NCI-H146 treated with DMSO at 0.1 percent for 48 hours (cell line): ENCODE results near the gene MRPL34.

ENCODE experiments used
- DNase-seq: peaks from one replicate; lab custom pipeline; 2025; ENCODE audit not compliant: unreplicated experiment; lab: John Stamatoyannopoulos, UW

Gene MRPL34

DNA sequence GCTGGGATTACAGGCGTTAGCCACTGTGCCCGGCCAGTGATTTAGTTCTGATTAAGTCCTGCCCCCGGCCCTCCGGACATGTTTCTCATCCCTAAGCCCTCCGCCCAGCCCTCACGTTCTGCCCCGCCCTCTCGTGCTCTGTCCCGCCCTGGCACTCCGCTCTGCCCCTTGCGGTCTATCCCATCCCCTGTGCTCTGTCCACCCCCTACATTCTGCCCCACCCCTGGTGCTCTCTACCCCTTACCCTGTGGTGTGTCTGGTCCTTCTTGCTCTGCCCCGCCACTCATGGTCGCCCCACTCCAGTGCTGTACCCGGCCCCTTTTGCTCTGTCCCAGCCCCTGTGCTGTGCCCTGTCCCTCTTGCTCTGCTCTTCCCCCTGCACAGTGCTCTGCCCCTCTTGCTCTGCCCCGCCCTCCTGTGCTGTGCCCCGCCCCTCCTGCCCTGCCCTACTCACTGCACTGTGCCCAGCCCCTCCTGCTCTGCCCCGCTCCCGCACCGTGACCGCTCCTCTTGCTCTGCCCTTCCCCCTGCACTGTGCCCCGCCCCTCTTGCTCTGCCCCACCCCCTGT is 34.7 kb downstream of the MRPL34 start:
- no peak for DNase-seq

DNA sequence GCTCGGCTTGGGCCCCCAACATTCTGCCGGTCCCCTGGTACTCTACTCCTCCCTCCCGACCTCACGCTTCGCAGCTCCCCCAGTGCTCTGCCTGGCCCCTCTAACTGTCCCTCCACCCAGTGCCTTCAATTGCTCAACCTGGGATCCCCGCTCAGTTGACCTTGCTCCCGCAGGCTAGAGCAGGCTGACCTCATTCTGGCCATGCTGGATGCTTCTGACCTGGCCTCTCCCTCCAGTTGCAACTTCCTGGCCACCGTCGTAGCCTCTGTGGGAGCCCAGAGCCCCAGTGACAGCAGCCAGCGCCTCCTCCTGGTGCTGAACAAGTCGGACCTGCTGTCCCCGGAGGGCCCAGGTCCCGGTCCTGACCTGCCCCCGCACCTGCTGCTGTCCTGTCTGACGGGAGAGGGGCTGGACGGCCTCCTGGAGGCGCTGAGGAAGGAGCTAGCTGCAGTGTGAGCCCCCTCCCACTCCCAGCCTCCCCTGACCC is 35.2 kb downstream of the MRPL34 start:
- no peak for DNase-seq

DNA sequence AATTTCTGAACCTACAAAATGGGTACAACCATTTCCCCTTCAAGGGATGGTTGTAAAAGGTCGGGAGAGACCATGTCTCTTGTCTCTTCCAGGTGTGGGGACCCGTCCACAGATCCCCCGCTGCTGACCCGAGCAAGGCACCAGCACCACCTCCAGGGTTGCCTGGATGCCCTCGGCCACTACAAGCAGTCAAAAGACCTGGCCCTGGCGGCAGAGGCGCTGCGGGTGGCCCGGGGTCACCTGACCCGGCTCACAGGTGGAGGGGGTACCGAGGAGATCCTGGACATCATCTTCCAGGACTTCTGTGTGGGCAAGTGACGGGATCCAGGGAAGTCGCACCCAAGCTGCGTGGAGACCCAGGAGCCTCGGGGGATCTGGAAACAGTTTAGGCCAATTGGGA is 35.7 kb downstream of the MRPL34 start:
- no peak for DNase-seq

DNA sequence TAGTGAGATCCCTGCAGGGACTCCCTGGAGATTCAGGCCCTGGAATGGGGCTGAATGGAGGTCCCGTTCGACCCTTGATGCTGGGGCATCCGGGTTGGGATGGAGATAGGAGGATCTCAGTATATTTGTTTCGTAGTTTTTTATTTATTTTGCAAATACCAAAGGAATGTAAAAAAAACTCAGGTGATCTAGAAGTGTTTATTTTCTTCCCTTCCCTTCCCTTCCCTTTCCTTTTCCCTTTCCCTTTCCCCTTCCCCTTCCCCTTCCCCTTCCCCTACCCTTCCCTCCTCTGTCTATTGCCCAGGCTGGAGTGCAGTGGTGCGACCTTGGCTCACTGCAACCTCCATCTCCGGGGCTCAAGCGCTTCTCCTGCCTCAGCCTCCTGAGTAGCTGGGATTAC is 36.2 kb downstream of the MRPL34 start:
- DNase-seq: no peak

DNA sequence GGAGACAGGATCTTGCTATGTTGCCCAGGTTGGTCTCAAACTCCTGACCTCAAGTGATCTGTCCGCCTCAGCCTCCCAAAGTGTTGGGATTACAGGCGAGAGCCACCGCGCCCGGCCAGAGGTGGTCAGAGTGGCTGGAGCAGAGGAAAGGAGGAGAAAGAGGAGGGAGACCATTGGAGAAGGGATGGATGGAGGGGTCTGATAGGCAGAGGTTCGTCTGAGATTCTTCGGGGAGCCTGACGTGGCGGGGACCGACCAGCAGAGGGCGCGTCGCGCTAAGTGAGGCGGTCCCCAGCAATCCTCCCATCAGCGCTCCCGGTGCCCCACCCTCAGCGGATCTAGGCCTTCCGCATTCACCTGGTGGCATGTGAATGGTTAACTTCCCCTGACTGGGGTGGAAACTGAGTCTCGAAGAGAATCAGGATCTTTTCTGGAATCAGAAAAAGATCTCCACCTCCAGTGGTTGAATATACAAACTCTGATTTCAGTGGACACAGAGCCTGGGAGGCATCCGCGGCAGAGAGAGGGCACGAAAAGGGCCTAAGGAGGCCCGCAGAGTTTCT is 40.5 kb downstream of the MRPL34 start:
- DNase-seq: peak; percentile 50

DNA sequence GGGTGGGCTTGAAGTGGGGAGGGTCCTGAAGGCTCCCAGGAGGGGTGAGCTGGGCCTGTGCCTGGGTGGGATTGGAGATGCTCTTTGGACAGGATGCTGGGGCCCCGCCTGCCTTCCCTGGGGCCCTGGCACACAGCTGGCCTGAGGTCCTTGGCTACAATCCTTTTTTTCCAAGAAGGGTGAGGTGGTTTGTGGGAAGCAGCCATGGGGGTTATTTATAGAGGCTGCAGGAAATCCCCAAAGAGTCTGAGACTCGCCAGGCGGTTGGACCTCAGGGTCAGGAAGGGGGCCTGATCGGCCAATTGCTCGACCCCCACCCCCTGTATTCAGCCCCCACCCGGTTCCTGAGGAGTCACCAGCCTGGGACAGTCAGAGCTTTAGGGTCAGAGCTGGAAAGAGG is 41.7 kb downstream of the MRPL34 start:
- no peak for DNase-seq

DNA sequence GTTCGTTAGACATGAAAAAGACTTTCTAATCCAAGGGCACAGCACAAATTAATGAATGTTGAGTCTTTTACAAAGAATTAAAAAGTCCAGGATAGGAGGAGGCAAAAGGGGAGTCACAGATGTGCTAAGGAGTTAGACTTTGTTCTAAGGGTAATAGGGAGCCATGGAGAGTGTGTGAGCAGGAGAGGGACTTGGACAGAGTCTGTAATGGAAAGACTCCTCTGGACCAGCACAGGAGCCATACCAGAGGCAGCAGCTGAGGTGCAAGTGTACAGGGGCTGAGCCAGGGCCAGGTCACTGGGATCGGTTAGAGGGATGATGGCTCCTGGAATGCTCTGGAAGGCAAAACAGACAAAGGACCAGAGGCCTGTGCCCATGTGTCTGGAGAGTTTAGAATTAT is 42.2 kb downstream of the MRPL34 start:
- no peak for DNase-seq

DNA sequence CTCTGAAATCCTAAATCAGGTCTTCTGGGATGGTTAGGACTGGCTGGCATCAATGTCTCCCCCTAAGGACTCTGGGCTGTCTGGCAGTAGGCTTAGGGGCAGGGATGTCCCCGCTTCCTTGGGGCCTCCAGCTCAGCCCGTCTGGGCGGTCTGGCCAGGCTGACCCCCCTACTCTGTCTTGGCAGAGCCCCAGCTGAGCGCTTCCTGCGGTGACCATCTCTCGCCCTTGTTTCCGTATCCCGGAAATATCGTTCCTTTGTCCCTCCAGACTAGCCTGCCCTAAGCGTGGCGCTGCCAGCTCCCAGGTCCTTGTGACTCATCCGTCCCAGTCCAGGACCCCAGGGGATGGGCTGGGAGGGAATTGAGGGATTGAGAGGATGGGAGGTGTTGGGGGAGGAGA is 43.0 kb downstream of the MRPL34 start:
- DNase-seq: peak; percentile 34

DNA sequence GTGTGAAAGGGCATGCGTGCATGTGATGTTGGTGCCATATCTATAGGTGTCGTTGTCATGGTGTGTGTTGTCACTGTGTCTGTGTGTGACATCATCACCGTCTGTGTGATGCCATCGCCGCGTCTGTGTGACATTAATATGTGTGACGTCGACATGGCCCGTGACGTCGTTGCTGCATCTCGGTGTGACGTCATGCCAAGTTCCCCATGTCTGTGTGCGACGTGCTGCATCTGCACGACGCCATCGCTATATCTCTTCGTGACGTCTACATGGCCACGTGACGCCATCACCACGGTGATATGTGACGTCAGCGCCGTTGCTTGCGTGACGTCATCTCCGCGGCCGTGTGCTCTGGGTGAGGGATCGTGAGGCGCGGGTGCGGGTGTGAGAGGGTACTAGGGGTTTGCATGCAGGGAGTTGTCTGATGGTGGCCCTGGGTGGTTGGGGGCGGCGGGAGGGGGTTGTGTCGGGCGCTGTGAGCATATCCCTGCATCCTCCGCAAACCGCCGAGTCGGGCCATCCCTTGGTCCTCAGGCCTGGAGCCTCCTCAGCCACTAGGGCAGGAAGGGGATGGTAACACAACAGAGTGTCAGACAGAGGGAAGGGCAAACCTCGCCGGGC is 46.3 kb downstream of the MRPL34 start:
- DNase-seq: no peak

DNA sequence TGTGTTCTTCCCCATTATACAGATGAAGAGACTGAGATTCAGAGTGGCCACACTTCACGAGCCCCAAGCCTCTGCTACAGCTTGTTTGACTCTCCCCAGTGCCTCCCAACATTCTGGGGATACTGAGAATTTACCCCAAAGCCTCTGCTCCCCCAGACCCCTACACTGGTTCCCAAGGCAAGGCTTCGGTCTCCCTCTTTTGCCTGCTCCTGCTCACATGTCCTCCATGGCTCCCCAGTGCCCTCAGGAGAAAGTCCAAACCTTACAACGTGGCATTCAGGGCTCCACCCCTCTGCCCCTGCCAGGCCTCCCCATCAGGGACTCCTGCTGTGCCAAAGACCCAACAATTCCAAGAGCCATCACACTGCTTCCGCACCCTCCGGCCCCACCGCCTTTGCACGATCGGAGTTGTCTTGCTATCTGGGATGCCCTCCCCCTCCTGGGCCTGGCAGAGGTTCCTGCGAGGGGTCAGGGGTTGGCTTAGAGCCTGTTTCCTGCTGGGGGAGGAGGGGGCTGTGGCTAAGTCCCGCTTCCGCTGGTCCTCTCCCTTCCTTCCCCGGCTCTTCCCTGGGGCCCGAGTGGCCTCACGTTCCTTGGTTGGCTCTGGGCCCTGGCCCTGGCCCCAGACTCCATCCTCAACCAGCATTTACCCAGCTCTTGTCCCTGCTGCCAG is 47.1 kb downstream of the MRPL34 start:
- no peak for DNase-seq

DNA sequence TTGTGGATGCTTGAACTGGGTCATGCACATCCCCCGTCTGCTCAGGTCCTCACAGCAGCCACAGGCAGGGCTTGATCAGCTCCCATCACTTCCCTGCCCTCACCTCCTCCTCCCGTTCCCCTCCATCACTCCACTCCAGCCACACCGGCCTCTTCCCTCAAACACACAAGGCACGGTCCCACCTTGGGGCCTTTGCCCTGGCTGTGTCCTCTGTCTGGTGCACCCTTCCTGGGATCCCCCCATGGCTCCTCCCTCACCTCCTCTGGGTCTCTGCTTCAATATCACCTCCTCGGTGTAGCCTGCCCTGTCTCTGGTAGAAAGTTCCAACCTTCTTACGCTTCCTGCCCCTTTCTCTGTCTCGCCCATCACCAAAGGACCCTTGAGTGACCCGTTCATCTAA is 47.7 kb downstream of the MRPL34 start:
- DNase-seq: no peak
